Measurements from ENCODE around the gene POLR2I. TPM values are rescaled to one million over a fixed set of nuclear protein-coding genes. Genes with fewer than 3 reads are reported as not detected.

The POLR2I gene
- polyA plus RNA-seq, 1 of the 3 experiments (the other 2 are of a cell fraction), result 140 TPM

DNA sequence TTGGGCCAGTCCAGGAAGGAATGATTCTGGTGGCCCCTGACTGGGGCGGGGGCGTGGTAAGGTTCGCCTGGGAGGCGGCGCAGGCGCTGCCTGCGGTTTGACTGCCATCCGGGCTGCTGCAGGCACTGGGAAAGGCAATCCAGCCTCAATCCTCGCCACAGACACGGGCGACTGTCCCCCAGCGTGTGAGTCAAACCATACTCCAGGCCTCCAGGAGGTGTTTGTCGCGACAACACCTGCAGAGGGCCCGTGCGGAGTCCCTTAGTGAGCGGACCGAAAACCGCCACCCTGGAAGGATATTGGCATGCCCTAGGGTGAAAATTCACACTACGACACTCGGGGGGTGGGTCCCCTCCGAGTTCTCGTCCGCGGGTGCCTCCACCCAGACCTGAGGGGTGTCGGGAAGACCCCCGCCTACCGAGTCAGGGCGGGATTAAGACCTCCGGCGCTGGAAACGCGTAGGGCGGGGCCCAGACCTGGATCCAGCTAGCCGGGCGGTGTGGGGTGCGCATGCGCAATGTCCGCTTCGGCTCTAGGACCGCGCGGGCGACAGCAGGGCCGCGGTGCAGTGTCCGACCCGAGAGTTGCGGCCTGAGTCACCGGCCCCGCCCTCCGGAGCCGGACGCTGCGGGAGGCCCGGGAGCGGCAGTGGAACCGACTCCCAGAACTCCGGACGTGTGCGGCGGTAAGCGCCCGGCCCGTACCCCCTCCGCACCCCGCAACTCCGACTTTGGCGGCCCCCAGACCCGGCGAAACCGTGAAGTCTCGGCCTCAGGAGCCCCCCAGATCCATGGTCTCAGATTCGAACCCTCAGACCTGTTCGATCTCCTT, 25.0 kb upstream of the POLR2I start, which contains the start of gene CAPNS1 (continued):
- TF ChIP-seq REST (IDR thresholded peaks at IDR 0.05; ENCODE audit: low read depth, low read length), result 0 out of 2 replicates have a peak, but pooled peaks have one; percentile 30
- TF ChIP-seq JUND (IDR thresholded peaks at IDR 0.05), result peak; percentile 41; the same call in 1 of the 2 replicates
- TF ChIP-seq, protein P1, sequence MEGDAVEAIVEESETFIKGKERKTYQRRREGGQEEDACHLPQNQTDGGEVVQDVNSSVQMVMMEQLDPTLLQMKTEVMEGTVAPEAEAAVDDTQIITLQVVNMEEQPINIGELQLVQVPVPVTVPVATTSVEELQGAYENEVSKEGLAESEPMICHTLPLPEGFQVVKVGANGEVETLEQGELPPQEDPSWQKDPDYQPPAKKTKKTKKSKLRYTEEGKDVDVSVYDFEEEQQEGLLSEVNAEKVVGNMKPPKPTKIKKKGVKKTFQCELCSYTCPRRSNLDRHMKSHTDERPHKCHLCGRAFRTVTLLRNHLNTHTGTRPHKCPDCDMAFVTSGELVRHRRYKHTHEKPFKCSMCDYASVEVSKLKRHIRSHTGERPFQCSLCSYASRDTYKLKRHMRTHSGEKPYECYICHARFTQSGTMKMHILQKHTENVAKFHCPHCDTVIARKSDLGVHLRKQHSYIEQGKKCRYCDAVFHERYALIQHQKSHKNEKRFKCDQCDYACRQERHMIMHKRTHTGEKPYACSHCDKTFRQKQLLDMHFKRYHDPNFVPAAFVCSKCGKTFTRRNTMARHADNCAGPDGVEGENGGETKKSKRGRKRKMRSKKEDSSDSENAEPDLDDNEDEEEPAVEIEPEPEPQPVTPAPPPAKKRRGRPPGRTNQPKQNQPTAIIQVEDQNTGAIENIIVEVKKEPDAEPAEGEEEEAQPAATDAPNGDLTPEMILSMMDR (IDR thresholded peaks at IDR 0.05), result peak; percentile 6; the same call in 1 of the 2 replicates
- TF ChIP-seq, protein P2, sequence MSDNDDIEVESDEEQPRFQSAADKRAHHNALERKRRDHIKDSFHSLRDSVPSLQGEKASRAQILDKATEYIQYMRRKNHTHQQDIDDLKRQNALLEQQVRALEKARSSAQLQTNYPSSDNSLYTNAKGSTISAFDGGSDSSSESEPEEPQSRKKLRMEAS (IDR thresholded peaks at IDR 0.05; ENCODE audit: low read depth), result peak; percentile 61; the same call in 1 of the 2 replicates
- TF ChIP-seq GATA2 (CRISPR knock-in tag; IDR thresholded peaks at IDR 0.05), result no peak
- no peak for TF ChIP-seq FOXJ3 (CRISPR knock-in tag; IDR thresholded peaks at IDR 0.05)
- TF ChIP-seq FOXM1 (IDR thresholded peaks at IDR 0.05; ENCODE audit: low read depth), result no peak
- TF ChIP-seq RCOR1 (IDR thresholded peaks at IDR 0.05; ENCODE audit: low read length), result no peak
- TF ChIP-seq CHD2 (IDR thresholded peaks at IDR 0.05; ENCODE audit: low read length, partially characterized antibody), result peak; percentile 59

DNA sequence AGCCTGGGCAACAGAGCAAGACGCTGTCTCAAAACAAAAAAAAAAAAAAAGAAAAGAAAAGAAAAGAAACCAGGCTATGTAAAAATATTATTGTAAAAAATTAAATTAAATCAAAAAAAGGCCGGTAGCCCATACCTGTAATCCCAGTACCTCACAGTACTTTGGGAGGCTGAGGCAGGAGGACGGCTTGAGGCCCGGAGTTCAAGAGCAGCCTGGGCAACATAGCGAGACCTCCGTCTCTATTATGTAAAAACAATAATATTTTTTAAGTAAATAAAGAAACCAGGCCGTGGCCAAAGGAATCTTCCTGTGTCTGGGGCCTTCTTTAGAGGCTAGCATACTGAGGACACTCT, 24.4 kb upstream of the POLR2I start:
- no peak for TF ChIP-seq PBX3 (IDR thresholded peaks at IDR 0.05)
- TF ChIP-seq TAF1 (IDR thresholded peaks at IDR 0.05; ENCODE audit: borderline replicate concordance, low read depth, low read length), result no peak
- TF ChIP-seq, protein P3, sequence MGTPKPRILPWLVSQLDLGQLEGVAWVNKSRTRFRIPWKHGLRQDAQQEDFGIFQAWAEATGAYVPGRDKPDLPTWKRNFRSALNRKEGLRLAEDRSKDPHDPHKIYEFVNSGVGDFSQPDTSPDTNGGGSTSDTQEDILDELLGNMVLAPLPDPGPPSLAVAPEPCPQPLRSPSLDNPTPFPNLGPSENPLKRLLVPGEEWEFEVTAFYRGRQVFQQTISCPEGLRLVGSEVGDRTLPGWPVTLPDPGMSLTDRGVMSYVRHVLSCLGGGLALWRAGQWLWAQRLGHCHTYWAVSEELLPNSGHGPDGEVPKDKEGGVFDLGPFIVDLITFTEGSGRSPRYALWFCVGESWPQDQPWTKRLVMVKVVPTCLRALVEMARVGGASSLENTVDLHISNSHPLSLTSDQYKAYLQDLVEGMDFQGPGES (IDR thresholded peaks at IDR 0.05; ENCODE audit: low read depth, low read length), result no peak
- TF ChIP-seq RCOR1 (IDR thresholded peaks at IDR 0.05; ENCODE audit: low read length), result no peak
- no peak for TF ChIP-seq ELF1 (IDR thresholded peaks at IDR 0.05)
- no peak for TF ChIP-seq JUND (IDR thresholded peaks at IDR 0.05)
- TF ChIP-seq TCF12 (IDR thresholded peaks at IDR 0.05), result no peak
- TF ChIP-seq RFX5 (IDR thresholded peaks at IDR 0.05; ENCODE audit: low read length), result no peak
- no peak for TF ChIP-seq FOXJ3 (CRISPR knock-in tag; IDR thresholded peaks at IDR 0.05)
- TF ChIP-seq TEAD4 (IDR thresholded peaks at IDR 0.05; ENCODE audit: borderline replicate concordance, insufficient read depth), result no peak
- TF ChIP-seq USF2 (IDR thresholded peaks at IDR 0.05; ENCODE audit: borderline replicate concordance, low read depth, low read length), result no peak
- TF ChIP-seq, protein P4, sequence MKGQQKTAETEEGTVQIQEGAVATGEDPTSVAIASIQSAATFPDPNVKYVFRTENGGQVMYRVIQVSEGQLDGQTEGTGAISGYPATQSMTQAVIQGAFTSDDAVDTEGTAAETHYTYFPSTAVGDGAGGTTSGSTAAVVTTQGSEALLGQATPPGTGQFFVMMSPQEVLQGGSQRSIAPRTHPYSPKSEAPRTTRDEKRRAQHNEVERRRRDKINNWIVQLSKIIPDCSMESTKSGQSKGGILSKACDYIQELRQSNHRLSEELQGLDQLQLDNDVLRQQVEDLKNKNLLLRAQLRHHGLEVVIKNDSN (IDR thresholded peaks at IDR 0.05; ENCODE audit: borderline replicate concordance, low read depth), result no peak
- no peak for TF ChIP-seq GABPA (IDR thresholded peaks at IDR 0.05; ENCODE audit: low read depth)
- TF ChIP-seq POLR2AphosphoS5 (IDR thresholded peaks at IDR 0.05; ENCODE audit: low read depth, low read length), result no peak
- TF ChIP-seq SMC3 (IDR thresholded peaks at IDR 0.05; ENCODE audit: low read depth, low read length), result no peak
- CTCF ChIA-PET, result interaction anchor here (1.6 kb wide), 1 partner anchor 11 kb away, joined by 6 read pairs; no protein-coding TSS in a partner anchor
- Histone ChIP-seq H3K36me3 (replicated peaks in 1 of 2; ENCODE audit: control insufficient read depth in 1 of 2, insufficient read depth in 2 of 2, low read length in 1 of 2) (peaks cover 11 to 19% of the 10 kb centered on the region in 2 experiments), H3K27me3 (ENCODE audit: insufficient read depth) (no peaks in the 10 kb centered on the region), H3K79me2 (ENCODE audit: insufficient read depth) (peaks cover 33% of the 10 kb centered on the region), H2AFZ (ENCODE audit: low read depth) (no peak overlapping the region; the same call in 1 of the 2 replicates), H3K9me3 (no peaks in the 10 kb centered on the region), H3K4me3 (ENCODE audit: low read depth in 2 of 2, low read length in 1 of 2) (peak overlapping the region; percentile 80 to 90; a peak in 3 of 4 replicates), H3K9ac (peak overlapping the region; percentile 97), H3K9me2 (no peaks in the 10 kb centered on the region), H3K4me1 (ENCODE audit: control insufficient read depth in 1 of 2, insufficient read depth in 2 of 2, low read depth in 1 of 2, low read length in 1 of 2) (peaks cover 14% of the 10 kb centered on the region in 2 experiments; a peak in 3 of 4 replicates), H3K4me2 (peak overlapping the region; percentile 89), H3F3A (replicated peaks; ENCODE audit: insufficient read depth) (peaks cover 19% of the 10 kb centered on the region), H4K20me1 (ENCODE audit: insufficient read depth) (peaks cover 23% of the 10 kb centered on the region), H3K27ac (ENCODE audit: low read depth in 2 of 2, low read length in 1 of 2) (peak overlapping the region; percentile 87 to 93)
- POLR2A ChIA-PET, result interaction anchor here (1.5 kb wide), 1 partner anchor 11 kb away, joined by 5 read pairs; no protein-coding TSS in a partner anchor
- WGBS (ENCODE audit: low lambda C conversion rate), result 53% methylated on average over 7 of the region's 7 CpGs
- DNase-seq, result no peak

Measured in SK-N-SH (cell line).